ENCODE measurements around the gene MYBPHL. TPM values are rescaled to one million over a fixed set of nuclear protein-coding genes. Genes with fewer than 3 reads are reported as not detected.

Gene MYBPHL
- total RNA-seq, 3 donors from 2014 or later = not detected

DNA sequence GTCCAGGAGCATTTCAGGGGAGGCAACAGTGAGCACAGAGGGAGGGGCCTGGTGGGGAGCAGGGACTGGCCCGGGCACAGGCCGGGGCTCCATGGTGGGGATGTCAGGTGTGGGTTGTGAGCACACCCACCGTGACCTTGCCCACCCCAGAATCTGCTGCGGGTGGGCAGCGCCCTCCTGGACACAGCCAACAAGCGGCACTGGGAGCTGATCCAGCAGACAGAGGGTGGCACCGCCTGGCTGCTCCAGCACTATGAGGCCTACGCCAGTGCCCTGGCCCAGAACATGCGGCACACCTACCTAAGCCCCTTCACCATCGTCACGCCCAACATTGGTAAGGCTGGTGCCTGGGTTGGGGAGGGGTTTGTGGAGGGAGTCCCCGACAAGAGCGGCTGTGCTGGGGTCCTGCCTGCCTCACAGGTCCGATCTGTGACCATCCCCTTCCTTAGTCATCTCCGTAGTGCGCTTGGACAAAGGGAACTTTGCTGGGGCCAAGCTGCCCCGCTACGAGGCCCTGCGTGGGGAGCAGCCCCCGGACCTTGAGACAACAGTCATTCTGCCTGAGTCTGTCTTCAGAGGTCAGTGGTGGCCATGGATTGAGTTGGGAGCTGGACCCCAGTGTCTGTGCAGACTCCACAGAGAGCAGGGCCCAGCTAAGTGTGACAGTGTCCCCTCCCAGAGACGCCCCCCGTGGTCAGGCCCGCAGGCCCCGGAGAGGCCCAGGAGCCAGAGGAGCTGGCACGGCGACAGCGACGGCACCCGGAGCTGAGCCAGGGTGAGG lies 38.2 kb downstream of the MYBPHL start:
- H3K9me3 Mint-ChIP-seq = no peaks in the 10 kb centered on the region
- H3K27me3 Mint-ChIP-seq (ENCODE audit: low read depth) = no peaks in the 10 kb centered on the region
- no peak overlapping the region for H3K4me3 Mint-ChIP-seq
- H3K4me1 Mint-ChIP-seq (ENCODE audit: low read depth) = no peaks in the 10 kb centered on the region
- peaks cover 3% of the 10 kb centered on the region for H3K36me3 Mint-ChIP-seq (ENCODE audit: insufficient read depth)
- DNase-seq (no peak), ATAC-seq (no peak)

DNA sequence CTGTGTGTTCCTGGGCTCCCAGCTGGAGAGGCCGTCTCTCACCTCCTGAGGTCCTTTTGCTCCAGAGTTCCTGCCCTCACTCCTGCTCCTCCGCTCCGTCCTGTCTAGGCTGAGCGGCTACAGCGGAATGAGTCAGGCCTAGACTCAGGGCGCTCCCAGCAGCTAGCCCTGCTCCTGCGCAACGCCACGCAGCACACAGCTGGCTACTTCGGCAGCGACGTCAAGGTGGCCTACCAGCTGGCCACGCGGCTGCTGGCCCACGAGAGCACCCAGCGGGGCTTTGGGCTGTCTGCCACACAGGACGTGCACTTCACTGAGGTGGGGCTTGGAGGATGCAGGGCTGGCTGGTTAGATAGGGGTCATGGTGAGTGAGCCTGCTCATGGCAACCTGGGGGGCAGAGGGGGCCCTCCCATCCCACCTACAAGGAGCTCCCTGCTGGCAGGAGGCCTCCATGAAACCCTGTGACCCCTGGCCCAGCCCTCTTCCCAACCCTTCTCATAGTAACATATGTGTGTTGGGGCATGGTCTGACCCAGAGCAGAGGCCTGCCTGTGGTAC lies 39.0 kb downstream of the MYBPHL start:
- Mint-ChIP-seq H3K9me3 (no peaks in the 10 kb centered on the region), H3K36me3 (ENCODE audit: insufficient read depth) (peaks cover 3% of the 10 kb centered on the region), H3K27me3 (ENCODE audit: low read depth) (no peaks in the 10 kb centered on the region), H3K4me1 (ENCODE audit: low read depth) (peaks cover 1% of the 10 kb centered on the region), H3K4me3 (no peak overlapping the region)
- no peak for ATAC-seq
- DNase-seq = no peak

- H3K4me1 Mint-ChIP-seq (ENCODE audit: low read depth) = peaks cover 1% of the 10 kb centered on the region
- DNase-seq (no peak), ATAC-seq (no peak)
- H3K4me3 Mint-ChIP-seq = no peak overlapping the region
- H3K36me3 Mint-ChIP-seq (ENCODE audit: insufficient read depth) = peaks cover 3% of the 10 kb centered on the region
- no peaks in the 10 kb centered on the region for H3K9me3 Mint-ChIP-seq
- no peaks in the 10 kb centered on the region for H3K27me3 Mint-ChIP-seq (ENCODE audit: low read depth)
Measured at GRCh38 chr1:109266965-109267364, 39.8 kb downstream of the MYBPHL start.

GRCh38 chr1:109265741-109266330 lies 41.0 kb downstream of the MYBPHL start:
- peaks cover 1% of the 10 kb centered on the region for H3K4me1 Mint-ChIP-seq (ENCODE audit: low read depth)
- ATAC-seq (no peak), DNase-seq (no peak)
- no peaks in the 10 kb centered on the region for H3K27me3 Mint-ChIP-seq (ENCODE audit: low read depth)
- H3K4me3 Mint-ChIP-seq = no peak overlapping the region
- no peaks in the 10 kb centered on the region for H3K9me3 Mint-ChIP-seq
- H3K36me3 Mint-ChIP-seq (ENCODE audit: insufficient read depth) = peaks cover 3% of the 10 kb centered on the region

DNA sequence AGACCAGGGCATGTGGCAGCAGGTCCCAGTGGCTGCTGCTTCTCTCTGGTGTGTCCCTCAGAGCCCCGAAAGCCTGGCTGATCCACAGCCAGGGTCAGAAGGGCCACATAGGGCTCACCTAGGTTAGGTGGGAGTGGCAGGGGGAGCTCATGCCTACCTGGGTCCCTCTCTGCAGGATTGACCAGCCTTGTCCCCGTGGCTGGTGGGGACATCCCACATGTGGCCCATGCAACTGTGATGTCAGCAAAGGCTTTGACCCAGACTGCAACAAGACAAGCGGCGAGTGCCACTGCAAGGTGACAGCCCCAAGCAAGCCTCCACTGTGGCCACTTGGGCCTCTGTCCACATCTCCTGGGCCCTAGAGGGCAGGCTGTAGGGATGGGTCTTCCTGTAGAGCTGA lies 41.8 kb downstream of the MYBPHL start:
- H3K36me3 Mint-ChIP-seq (ENCODE audit: insufficient read depth) = peaks cover 3% of the 10 kb centered on the region
- no peak for ATAC-seq
- H3K4me1 Mint-ChIP-seq (ENCODE audit: low read depth) = peaks cover 1% of the 10 kb centered on the region
- no peaks in the 10 kb centered on the region for H3K9me3 Mint-ChIP-seq
- H3K27me3 Mint-ChIP-seq (ENCODE audit: low read depth) = no peaks in the 10 kb centered on the region
- DNase-seq = no peak
- no peak overlapping the region for H3K4me3 Mint-ChIP-seq

DNA sequence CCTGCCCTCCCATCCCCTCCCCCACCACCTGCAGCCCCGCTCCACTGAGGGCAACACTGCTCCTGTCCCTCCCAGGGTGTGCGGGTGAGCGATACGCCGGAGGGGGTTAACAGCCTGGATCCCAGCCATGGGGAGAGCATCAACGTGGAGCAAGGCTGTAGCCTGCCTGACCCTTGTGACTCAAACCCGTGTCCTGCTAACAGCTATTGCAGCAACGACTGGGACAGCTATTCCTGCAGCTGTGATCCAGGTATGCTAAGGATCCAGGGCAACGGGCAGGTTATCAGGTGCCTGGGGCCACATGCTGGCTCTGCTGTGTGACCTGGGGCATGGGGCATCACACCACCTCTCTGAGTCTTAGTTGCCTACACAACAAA lies 42.4 kb downstream of the MYBPHL start:
- Mint-ChIP-seq H3K4me1 (ENCODE audit: low read depth) (peaks cover 1% of the 10 kb centered on the region), H3K36me3 (ENCODE audit: insufficient read depth) (no peaks in the 10 kb centered on the region), H3K27me3 (ENCODE audit: low read depth) (no peaks in the 10 kb centered on the region), H3K4me3 (no peak overlapping the region), H3K9me3 (no peaks in the 10 kb centered on the region)
- DNase-seq (no peak), ATAC-seq (no peak)

DNA sequence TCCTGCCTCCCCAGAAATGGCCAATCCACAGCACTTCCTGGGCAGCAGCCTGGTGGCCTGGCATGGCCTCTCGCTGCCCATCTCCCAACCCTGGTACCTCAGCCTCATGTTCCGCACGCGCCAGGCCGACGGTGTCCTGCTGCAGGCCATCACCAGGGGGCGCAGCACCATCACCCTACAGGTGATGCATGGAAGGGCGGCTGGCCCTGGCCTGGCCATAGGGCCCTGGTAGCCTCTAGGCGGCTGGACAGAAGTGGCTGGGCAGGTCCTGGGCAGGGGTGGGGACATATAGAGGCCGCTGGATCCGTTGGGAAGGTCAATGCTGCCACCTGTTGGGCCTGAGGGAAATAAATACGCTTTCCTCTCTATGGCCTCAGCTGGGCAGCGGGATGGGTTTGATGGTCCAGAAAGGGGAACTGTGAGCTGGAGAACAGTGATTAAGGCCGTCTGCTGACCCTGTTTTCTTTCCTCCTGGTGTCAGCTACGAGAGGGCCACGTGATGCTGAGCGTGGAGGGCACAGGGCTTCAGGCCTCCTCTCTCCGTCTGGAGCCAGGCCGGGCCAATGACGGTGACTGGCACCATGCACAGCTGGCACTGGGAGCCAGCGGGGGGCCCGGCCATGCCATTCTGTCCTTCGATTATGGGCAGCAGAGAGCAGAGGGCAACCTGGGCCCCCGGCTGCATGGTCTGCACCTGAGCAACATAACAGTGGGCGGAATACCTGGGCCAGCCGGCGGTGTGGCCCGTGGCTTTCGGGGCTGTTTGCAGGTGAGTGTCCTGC lies 43.0 kb downstream of the MYBPHL start:
- no peaks in the 10 kb centered on the region for H3K9me3 Mint-ChIP-seq
- DNase-seq (peak; percentile 72), ATAC-seq (peak; percentile 94 to 95)
- H3K27me3 Mint-ChIP-seq (ENCODE audit: low read depth) = no peaks in the 10 kb centered on the region
- H3K4me1 Mint-ChIP-seq (ENCODE audit: low read depth) = peaks cover 1% of the 10 kb centered on the region
- H3K4me3 Mint-ChIP-seq = no peak overlapping the region
- H3K36me3 Mint-ChIP-seq (ENCODE audit: insufficient read depth) = no peaks in the 10 kb centered on the region

GRCh38 chr1:109263234-109263596 lies 43.6 kb downstream of the MYBPHL start:
- no peaks in the 10 kb centered on the region for H3K9me3 Mint-ChIP-seq
- no peak overlapping the region for H3K4me3 Mint-ChIP-seq
- ATAC-seq = peak; percentile 16 to 40
- H3K4me1 Mint-ChIP-seq (ENCODE audit: low read depth) = peaks cover 1% of the 10 kb centered on the region
- H3K27me3 Mint-ChIP-seq (ENCODE audit: low read depth) = no peaks in the 10 kb centered on the region
- no peaks in the 10 kb centered on the region for H3K36me3 Mint-ChIP-seq (ENCODE audit: insufficient read depth)
- DNase-seq = no peak

DNA sequence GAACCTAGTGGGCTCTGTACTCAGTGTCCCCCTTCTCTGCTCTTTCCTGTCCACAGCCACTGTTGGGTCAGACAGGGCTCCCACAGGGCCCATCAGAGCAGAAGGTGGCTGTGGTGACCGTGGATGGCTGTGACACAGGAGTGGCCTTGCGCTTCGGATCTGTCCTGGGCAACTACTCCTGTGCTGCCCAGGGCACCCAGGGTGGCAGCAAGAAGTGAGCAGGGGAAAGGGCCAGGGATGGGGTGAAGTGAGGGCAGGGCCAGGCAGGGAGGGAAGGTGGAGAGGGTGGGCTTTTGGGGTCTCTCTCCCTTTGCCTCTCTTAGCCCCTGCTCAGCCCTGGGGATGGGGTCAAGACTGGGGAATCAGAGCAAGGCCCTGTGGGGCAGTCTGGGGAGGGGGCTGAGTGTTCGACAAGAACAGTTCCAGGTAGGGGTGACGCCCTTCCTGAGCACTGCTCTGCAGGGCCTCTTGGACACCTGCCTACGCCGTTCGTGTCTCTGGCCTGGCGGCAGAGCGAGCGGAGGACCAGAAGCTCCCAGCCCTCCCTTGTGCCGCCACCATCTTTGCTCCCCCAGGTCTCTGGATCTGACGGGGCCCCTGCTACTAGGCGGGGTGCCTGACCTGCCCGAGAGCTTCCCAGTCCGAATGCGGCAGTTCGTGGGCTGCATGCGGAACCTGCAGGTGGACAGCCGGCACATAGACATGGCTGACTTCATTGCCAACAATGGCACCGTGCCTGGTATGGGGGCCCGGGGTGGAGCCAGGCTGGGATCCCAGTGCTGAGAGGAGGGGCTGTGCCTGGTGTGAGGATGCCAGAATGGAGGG lies 44.4 kb downstream of the MYBPHL start:
- H3K9me3 Mint-ChIP-seq = no peaks in the 10 kb centered on the region
- no peak overlapping the region for H3K4me3 Mint-ChIP-seq
- no peak for ATAC-seq
- DNase-seq = no peak
- no peaks in the 10 kb centered on the region for H3K36me3 Mint-ChIP-seq (ENCODE audit: insufficient read depth)
- H3K27me3 Mint-ChIP-seq (ENCODE audit: low read depth) = no peaks in the 10 kb centered on the region
- peaks cover 1% of the 10 kb centered on the region for H3K4me1 Mint-ChIP-seq (ENCODE audit: low read depth)

DNA sequence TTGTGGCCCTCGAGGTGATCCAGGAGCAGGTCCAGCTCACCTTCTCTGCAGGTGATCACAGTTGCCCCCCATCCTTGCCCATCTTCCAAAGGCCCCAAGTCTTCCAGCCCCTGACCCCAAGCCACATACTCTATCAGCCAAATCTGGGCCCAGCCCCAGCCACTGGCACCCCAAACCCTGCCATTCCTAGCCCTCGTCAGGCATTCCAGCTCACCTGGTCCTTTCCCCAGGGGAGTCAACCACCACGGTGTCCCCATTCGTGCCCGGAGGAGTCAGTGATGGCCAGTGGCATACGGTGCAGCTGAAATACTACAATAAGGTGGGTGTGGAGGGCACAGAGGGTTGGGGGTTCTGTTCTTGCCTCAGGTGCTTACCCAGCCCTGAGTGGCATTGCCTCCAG lies 45.2 kb downstream of the MYBPHL start:
- Mint-ChIP-seq H3K27me3 (ENCODE audit: low read depth) (no peaks in the 10 kb centered on the region), H3K9me3 (no peaks in the 10 kb centered on the region), H3K4me1 (ENCODE audit: low read depth) (peaks cover 1% of the 10 kb centered on the region), H3K36me3 (ENCODE audit: insufficient read depth) (no peaks in the 10 kb centered on the region), H3K4me3 (no peak overlapping the region)
- DNase-seq (no peak), ATAC-seq (no peak)

- Mint-ChIP-seq H3K36me3 (ENCODE audit: insufficient read depth) (no peaks in the 10 kb centered on the region), H3K9me3 (no peaks in the 10 kb centered on the region), H3K4me1 (ENCODE audit: low read depth) (peaks cover 1% of the 10 kb centered on the region), H3K27me3 (ENCODE audit: low read depth) (no peaks in the 10 kb centered on the region), H3K4me3 (no peak overlapping the region)
- DNase-seq = no peak
- ATAC-seq = no peak
Measured at GRCh38 chr1:109261006-109261405, 45.8 kb downstream of the MYBPHL start.

DNA sequence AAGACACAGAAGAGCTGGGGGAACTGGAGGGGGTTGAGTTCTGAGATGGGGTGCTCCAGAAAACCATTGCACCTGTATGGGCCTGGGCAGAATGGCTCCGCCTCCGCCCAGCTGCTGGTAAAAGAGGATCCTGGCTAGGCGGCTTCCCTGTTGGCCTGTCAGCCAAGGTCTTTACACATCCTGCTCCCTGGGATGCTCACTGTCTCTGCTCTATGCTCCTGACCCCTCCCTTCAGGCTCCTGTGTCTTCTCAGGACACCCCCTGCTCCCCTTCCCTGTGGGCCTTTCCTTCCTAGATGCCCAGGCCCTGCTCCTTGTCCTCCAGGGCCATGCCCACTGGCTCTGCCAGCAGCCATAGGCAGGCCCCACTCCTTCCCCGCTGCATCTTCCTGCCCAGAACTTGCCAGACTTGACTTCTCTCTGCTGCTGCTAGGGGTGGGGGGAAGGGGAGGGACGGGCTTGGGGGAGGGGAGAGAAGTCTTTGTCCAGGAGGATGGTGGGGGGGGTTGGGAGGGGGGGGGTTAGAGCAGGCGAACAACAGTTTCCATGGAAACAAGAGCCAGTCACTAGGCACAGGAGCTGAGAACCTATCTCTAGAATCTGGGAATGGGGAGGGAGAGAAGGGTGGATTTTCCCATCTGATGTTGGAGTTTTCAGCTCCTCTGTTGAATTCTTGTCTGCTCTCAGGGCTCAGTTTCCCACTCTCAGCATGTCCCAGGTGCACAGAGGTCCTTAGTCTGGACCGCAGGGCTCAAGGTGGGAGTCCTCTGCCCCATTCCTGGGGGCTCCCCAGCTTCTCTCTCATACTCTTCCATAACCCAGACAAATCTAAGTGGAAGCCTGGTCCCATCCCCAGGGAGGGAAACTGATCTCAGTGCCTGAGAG lies 46.9 kb downstream of the MYBPHL start:
- no peaks in the 10 kb centered on the region for H3K36me3 Mint-ChIP-seq (ENCODE audit: insufficient read depth)
- H3K27me3 Mint-ChIP-seq (ENCODE audit: low read depth) = no peaks in the 10 kb centered on the region
- no peak for ATAC-seq
- H3K4me1 Mint-ChIP-seq (ENCODE audit: low read depth) = peaks cover 1% of the 10 kb centered on the region
- no peaks in the 10 kb centered on the region for H3K9me3 Mint-ChIP-seq
- no peak overlapping the region for H3K4me3 Mint-ChIP-seq
- DNase-seq = no peak
